ENCODE measurements around the gene TTC21B. TPM values are rescaled to one million over a fixed set of nuclear protein-coding genes. Genes with fewer than 3 reads are reported as not detected.
A peak's percentile ranks its signal among the peaks of the same experiment; 100 is the strongest.

TTC21B gene
- total and polyA plus RNA-seq, 8 donors = 3.3 to 78.6 (median 11.8) TPM

DNA sequence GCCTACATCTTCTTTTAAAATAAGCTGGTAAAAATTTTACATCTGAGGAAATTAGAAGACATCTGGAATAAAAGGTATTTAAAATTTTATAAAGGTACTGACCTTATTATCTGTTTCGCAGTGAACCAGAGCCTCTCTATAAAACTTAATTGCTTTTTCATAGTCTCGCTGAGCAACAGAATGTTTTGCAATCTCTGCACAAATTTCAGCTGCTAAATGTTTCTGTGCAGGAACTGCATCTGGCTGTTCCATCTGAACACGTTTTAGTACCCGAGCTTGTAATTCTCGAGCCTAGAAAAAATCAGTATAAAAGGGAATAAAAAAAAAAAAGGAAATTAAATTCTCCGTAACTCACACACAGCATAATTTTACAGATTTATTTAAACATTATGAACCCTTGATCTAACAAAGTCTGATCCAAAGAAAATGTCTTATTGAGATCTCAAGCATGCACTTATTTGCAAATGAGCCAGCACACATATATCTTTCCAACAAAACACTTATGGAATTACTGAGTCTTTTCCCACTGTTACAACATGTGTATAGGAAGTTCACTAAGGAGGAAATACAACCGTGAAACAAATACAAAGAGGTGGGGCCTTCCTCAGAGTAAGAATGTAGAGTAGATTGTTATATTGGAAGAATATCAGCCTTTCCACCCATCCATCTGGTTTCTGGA lies 51.8 kb downstream of the TTC21B start:
- intact Hi-C loops (cut with DNase I; ENCODE audit: low total_unique reads) = no loop called here
- no peak overlapping the region for H3K4me3 ChIP-seq
- peaks cover 0 to 10% (median 4%) of the 10 kb centered on the region in 4 donors for H3K4me1 ChIP-seq
- no peaks in the 10 kb centered on the region for H3K9me3 ChIP-seq
- peaks cover 18 to 65% (median 61%) of the 10 kb centered on the region in 4 donors for H3K36me3 ChIP-seq
- DNase-seq = no peak
- WGBS, 5 donors = 80 to 91% (median 87%) methylated on average over 7 of the region's 7 CpGs
- no peak overlapping the region for H3K27ac ChIP-seq
- TF ChIP-seq POLR2AphosphoS5 (IDR thresholded peaks at IDR 0.05) = no peak
- TF ChIP-seq, protein P1, sequence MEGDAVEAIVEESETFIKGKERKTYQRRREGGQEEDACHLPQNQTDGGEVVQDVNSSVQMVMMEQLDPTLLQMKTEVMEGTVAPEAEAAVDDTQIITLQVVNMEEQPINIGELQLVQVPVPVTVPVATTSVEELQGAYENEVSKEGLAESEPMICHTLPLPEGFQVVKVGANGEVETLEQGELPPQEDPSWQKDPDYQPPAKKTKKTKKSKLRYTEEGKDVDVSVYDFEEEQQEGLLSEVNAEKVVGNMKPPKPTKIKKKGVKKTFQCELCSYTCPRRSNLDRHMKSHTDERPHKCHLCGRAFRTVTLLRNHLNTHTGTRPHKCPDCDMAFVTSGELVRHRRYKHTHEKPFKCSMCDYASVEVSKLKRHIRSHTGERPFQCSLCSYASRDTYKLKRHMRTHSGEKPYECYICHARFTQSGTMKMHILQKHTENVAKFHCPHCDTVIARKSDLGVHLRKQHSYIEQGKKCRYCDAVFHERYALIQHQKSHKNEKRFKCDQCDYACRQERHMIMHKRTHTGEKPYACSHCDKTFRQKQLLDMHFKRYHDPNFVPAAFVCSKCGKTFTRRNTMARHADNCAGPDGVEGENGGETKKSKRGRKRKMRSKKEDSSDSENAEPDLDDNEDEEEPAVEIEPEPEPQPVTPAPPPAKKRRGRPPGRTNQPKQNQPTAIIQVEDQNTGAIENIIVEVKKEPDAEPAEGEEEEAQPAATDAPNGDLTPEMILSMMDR (IDR thresholded peaks at IDR 0.05) = no peak
- no peak for TF ChIP-seq EP300 (IDR thresholded peaks at IDR 0.05)
- no peaks in the 10 kb centered on the region for H3K27me3 ChIP-seq

DNA sequence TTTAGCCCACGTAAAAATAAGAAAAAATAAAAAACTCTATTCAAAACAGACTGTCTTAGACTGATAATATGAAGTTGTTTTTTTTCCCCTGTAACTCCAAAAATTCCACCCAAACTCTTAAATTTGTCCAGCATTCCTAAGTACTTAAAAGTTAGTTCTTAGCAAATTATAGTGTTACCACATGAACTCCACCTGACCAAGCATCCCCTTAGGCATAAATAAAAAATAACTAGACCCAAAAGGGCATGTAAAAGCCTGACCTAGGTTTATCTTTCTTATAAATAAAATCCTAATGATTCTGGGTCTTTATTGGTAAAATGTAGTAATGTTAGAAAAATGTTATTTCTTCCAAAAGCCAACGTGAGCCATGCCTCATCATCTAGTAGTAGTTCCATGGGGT lies 54.3 kb downstream of the TTC21B start:
- TF ChIP-seq, protein P1 (IDR thresholded peaks at IDR 0.05) = no peak
- TF ChIP-seq POLR2A (IDR thresholded peaks at IDR 0.05) (no peak), POLR2AphosphoS5 (IDR thresholded peaks at IDR 0.05) (no peak), EP300 (IDR thresholded peaks at IDR 0.05) (no peak)
- DNase-seq = no peak
- H3K9me3 ChIP-seq = no peaks in the 10 kb centered on the region
- no peak overlapping the region for H3K4me3 ChIP-seq
- H3K4me1 ChIP-seq = peaks cover 0 to 10% (median 4%) of the 10 kb centered on the region in 4 donors
- H3K27ac ChIP-seq = no peak overlapping the region
- peaks cover 22 to 78% (median 75%) of the 10 kb centered on the region in 4 donors for H3K36me3 ChIP-seq
- H3K27me3 ChIP-seq = no peaks in the 10 kb centered on the region
- 89 to 95% (median 93%) methylated on average over 2 of the region's 2 CpGs for WGBS, 5 donors
- intact Hi-C loops (cut with DNase I; ENCODE audit: low total_unique reads) = no loop called here

DNA sequence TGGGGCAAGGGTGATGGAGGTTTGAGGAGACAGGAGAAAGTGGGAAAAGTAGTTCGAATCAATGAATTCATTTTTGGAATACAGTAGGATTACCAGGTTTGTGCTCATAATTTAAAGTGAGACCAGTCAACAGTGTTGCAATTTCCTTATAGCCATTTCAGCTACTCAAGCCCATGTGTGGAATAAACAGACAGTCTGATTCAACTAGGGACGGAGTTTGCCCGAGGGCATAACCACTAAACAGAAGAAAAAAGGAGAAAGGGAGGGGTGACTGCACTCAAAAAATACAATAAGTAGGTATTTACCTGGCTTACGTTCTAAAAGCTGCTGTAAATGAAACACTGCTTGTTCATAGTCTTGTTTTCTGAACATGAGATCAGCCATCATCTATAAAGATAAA lies 55.2 kb downstream of the TTC21B start:
- no peak for DNase-seq
- Histone ChIP-seq H3K4me1 (peaks cover 0 to 8% (median 4%) of the 10 kb centered on the region in 4 donors), H3K9me3 (no peaks in the 10 kb centered on the region), H3K27me3 (no peaks in the 10 kb centered on the region), H3K27ac (no peak overlapping the region), H3K36me3 (peaks cover 28 to 87% (median 81%) of the 10 kb centered on the region in 4 donors), H3K4me3 (no peak overlapping the region)
- TF ChIP-seq POLR2A (IDR thresholded peaks at IDR 0.05) (no peak), EP300 (IDR thresholded peaks at IDR 0.05) (no peak), POLR2AphosphoS5 (IDR thresholded peaks at IDR 0.05) (no peak)
- TF ChIP-seq, protein P1 (IDR thresholded peaks at IDR 0.05) = no peak
- WGBS, 5 donors = 89 to 95% (median 92%) methylated on average over 4 of the region's 4 CpGs
- intact Hi-C loops (cut with DNase I; ENCODE audit: low total_unique reads) = no loop called here

DNA sequence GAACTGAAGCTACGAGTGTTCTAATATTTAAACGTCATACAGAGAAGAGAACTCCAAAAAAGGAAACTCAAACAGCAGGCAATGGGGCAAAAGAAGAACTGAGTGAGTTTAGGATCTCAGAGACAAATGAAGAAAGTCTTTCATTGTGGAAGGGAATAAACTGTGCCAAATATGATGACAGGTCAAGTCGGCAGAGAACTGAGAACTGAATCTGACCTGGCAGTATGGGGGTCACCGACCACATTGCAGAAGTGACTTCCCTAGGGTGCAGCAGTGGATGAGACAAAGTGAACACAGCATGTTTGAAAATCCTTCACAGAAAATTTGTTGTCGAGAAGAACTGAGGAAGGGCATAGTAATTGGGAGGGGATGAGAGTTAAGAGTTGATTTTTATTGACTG lies 55.9 kb downstream of the TTC21B start:
- Histone ChIP-seq H3K9me3 (no peaks in the 10 kb centered on the region), H3K27me3 (no peaks in the 10 kb centered on the region), H3K4me3 (no peak overlapping the region), H3K27ac (no peak overlapping the region), H3K4me1 (peaks cover 0 to 2% (median under 1%) of the 10 kb centered on the region in 4 donors), H3K36me3 (peaks cover 28 to 93% (median 85%) of the 10 kb centered on the region in 4 donors)
- TF ChIP-seq POLR2AphosphoS5 (IDR thresholded peaks at IDR 0.05) = no peak
- no peak for TF ChIP-seq POLR2A (IDR thresholded peaks at IDR 0.05)
- TF ChIP-seq, protein P1 (IDR thresholded peaks at IDR 0.05) = no peak
- no peak for TF ChIP-seq EP300 (IDR thresholded peaks at IDR 0.05)
- DNase-seq = peak in 1 of 2 donors; percentile 36
- WGBS, 5 donors = 71 to 88% (median 83%) methylated on average over 5 of the region's 5 CpGs
- intact Hi-C loops (cut with DNase I; ENCODE audit: low total_unique reads) = no loop called here

Measured in stomach (tissue), 9 donors.